K562 (cell line): ENCODE measurements around the gene CCDC85C. TPM values are rescaled to one million over a fixed set of nuclear protein-coding genes. Genes with fewer than 3 reads are reported as not detected.

Experiments used
- HEY1 ChIP-seq: fragments of 250-450 bp; sonication (Bioruptor Pico); IDR thresholded peaks from 2 replicates; pipeline ENCODE4 v1.5.0; 2020; ENCODE audit warnings: mild to moderate bottlenecking, moderate library complexity, borderline replicate concordance
- IFI16 ChIP-seq: fragments of 250-450 bp; sonication (Bioruptor Pico); IDR thresholded peaks from 2 replicates; pipeline ENCODE4 v2.1.2; 2022; ENCODE audit warnings: mild to moderate bottlenecking, inconsistent platforms
- TFAP4 ChIP-seq: sonication (generic); formaldehyde crosslinking; IDR thresholded peaks from 2 replicates; pipeline ENCODE4 v1.8.0; 2022; ENCODE audit warnings: missing genetic modification reagents, mild to moderate bottlenecking, moderate library complexity, borderline replicate concordance
- USF2 ChIP-seq: sonication (generic); formaldehyde crosslinking; IDR thresholded peaks from 2 replicates; pipeline ENCODE4 v1.5.0; 2020; ENCODE audit warnings: missing genetic modification reagents
- ZNF134 ChIP-seq: fragments of 250-450 bp; sonication (Bioruptor Pico); conservative IDR thresholded peaks from 2 replicates; pipeline ENCODE4 v1.4.0; 2020
- ZNF140 ChIP-seq: fragments of 250-450 bp; sonication (Bioruptor Pico); IDR thresholded peaks from 2 replicates; pipeline ENCODE4 v1.8.0; 2021; ENCODE audit warnings: moderate library complexity, mild to moderate bottlenecking, inconsistent platforms
- ZNF212 ChIP-seq: fragments of 450-650 bp; formaldehyde crosslinking; IDR thresholded peaks from 2 replicates; pipeline ENCODE4 v1.4.0; 2020; ENCODE audit warnings: mild to moderate bottlenecking
- ZNF696 ChIP-seq: fragments of 250-450 bp; sonication (Bioruptor Pico); conservative IDR thresholded peaks from 2 replicates; pipeline ENCODE4 v1.4.0; 2020; ENCODE audit warnings: mild to moderate bottlenecking, moderate library complexity
- ZNF780A ChIP-seq: fragments of 250-450 bp; sonication (Bioruptor Pico); IDR thresholded peaks from 2 replicates; pipeline ENCODE4 v1.5.0; 2021; ENCODE audit warnings: mild to moderate bottlenecking
- polyA plus RNA-seq, 8 experiments: library from polyadenylated mRNA; depleted of rRNA in 4 of 8; stranded (reverse) in 5 of 8; unstranded in 3 of 8; fragments of >200 nt; fragmentation: Nextera tagmentation in 2 of 8; fragmentation: Illumina TruSeq in 1 of 8; extraction: Ambion mirVana in 2 of 8; extraction: Trizol in 1 of 8; gene quantifications; 2 replicates each; pipeline versions ENCODE4 v1.2.1 to v1.2.3, GENCODE V29; 2011 to 2014; ENCODE audit warnings: inconsistent platforms in 1 of 8, missing spikeins in 1 of 8
- total RNA-seq, 7 experiments: library from RNA; depleted of rRNA in 6 of 7; stranded (reverse); fragments of >200 nt in 6 of 7; fragmentation: Illumina TruSeq in 2 of 7; extraction: Trizol in 2 of 7; gene quantifications; 2 replicates each; pipeline versions ENCODE4 v1.2.1 to v1.2.3, GENCODE V29; 2011 to 2021; ENCODE audit warnings: low replicate concordance in 1 of 7
- TF ChIP-seq, protein P1 (sequence below), 2 experiments: IDR thresholded peaks; 2 replicates each; pipeline ENCODE4 v1.6.1; 2011; ENCODE audit warnings: borderline replicate concordance in 1 of 2, control low read depth in 1 of 2, low read depth in 1 of 2, low read length in 1 of 2, mild to moderate bottlenecking in 1 of 2, mixed read lengths in 1 of 2, moderate library complexity in 1 of 2; ENCODE audit not compliant: insufficient read depth in 1 of 2, insufficient read length in 1 of 2, poor library complexity in 1 of 2, severe bottlenecking in 1 of 2; ENCODE audit errors: extremely low read depth in 1 of 2
- TF ChIP-seq, protein P2 (sequence below): fragments of 200-800 bp; sonication (Bioruptor generic); IDR thresholded peaks from 2 replicates; pipeline ENCODE4 v1.6.1; 2016; ENCODE audit warnings: missing genetic modification characterization, missing compliant biosample characterization
- TF ChIP-seq, protein P3 (sequence below): fragments of 250-450 bp; sonication (Bioruptor Pico); IDR thresholded peaks from 2 replicates; pipeline ENCODE4 v1.4.0; 2020

Gene CCDC85C
- total and polyA plus RNA-seq, 9 of the 15 experiments (the other 6 are each of a cell fraction or from before 2014, with no cell fraction given), result 0.18 to 22.0 (median 6.3) TPM

DNA sequence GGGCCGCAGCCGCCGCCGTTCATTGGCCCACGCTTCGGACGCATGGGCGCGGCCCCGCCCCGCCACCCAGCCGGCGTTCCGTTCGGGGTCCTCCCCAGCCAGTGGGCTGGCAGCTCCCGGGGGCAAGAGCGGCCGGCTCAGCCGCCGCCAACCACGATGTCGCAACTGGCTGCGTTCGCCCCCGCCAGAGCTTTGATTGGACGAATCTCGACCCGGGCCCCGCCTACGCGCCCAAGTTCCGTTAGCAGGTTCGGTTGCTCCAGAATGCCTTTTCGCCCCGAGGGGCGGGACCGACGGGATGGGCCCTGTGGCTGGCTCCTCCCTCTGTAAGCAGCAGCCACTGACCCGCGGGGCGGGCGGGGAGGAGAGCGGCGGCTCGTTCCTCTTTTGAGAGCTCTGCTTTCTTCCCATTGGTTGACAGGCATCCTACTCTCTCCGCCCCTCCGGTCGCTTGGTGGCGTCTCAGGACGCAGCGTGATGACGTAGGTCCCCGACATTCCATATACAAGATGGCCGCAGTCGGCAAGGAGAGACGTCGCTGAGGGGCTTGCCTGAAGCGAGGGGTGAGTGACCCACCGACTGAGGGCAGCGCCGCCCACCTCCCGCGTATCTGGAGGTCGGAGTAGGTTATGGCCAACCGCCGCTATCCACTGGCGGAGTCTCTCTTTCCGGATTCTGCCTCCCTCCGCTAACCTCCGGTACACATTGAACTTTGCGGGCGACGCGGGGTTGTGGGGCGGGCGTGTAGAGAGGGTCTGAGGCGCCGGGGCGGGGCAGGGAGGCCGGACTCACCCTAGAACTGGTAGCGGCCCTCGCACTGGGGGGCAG, 122.9 kb downstream of the CCDC85C start, which contains the start of gene CCNK (continued):
- TF ChIP-seq, protein P1, sequence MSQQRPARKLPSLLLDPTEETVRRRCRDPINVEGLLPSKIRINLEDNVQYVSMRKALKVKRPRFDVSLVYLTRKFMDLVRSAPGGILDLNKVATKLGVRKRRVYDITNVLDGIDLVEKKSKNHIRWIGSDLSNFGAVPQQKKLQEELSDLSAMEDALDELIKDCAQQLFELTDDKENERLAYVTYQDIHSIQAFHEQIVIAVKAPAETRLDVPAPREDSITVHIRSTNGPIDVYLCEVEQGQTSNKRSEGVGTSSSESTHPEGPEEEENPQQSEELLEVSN (IDR thresholded peaks at IDR 0.05; ENCODE audit: borderline replicate concordance in 1 of 2, extremely low read depth in 1 of 2, insufficient read depth in 1 of 2, insufficient read length in 1 of 2, low read depth in 1 of 2, low read length in 1 of 2, poor library complexity in 1 of 2, severe bottlenecking in 1 of 2), result peak in 1 of 2 experiments; percentile 2
- TF ChIP-seq TFAP4 (CRISPR knock-in tag), result peak; percentile 74
- no peak for TF ChIP-seq IFI16 (CRISPR knock-in tag)
- no peak for TF ChIP-seq USF2 (CRISPR knock-in tag)
- no peak for TF ChIP-seq ZNF134
- TF ChIP-seq ZNF696 (CRISPR knock-in tag), result no peak
- no peak for TF ChIP-seq ZNF780A
- TF ChIP-seq, protein P2, sequence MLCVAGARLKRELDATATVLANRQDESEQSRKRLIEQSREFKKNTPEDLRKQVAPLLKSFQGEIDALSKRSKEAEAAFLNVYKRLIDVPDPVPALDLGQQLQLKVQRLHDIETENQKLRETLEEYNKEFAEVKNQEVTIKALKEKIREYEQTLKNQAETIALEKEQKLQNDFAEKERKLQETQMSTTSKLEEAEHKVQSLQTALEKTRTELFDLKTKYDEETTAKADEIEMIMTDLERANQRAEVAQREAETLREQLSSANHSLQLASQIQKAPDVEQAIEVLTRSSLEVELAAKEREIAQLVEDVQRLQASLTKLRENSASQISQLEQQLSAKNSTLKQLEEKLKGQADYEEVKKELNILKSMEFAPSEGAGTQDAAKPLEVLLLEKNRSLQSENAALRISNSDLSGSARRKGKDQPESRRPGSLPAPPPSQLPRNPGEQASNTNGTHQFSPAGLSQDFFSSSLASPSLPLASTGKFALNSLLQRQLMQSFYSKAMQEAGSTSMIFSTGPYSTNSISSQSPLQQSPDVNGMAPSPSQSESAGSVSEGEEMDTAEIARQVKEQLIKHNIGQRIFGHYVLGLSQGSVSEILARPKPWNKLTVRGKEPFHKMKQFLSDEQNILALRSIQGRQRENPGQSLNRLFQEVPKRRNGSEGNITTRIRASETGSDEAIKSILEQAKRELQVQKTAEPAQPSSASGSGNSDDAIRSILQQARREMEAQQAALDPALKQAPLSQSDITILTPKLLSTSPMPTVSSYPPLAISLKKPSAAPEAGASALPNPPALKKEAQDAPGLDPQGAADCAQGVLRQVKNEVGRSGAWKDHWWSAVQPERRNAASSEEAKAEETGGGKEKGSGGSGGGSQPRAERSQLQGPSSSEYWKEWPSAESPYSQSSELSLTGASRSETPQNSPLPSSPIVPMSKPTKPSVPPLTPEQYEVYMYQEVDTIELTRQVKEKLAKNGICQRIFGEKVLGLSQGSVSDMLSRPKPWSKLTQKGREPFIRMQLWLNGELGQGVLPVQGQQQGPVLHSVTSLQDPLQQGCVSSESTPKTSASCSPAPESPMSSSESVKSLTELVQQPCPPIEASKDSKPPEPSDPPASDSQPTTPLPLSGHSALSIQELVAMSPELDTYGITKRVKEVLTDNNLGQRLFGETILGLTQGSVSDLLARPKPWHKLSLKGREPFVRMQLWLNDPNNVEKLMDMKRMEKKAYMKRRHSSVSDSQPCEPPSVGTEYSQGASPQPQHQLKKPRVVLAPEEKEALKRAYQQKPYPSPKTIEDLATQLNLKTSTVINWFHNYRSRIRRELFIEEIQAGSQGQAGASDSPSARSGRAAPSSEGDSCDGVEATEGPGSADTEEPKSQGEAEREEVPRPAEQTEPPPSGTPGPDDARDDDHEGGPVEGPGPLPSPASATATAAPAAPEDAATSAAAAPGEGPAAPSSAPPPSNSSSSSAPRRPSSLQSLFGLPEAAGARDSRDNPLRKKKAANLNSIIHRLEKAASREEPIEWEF (CRISPR knock-in tag), result no peak
- TF ChIP-seq HEY1 (CRISPR knock-in tag), result no peak
- TF ChIP-seq ZNF140 (CRISPR knock-in tag), result no peak
- no peak for TF ChIP-seq ZNF212 (CRISPR knock-in tag)
- TF ChIP-seq, protein P3, sequence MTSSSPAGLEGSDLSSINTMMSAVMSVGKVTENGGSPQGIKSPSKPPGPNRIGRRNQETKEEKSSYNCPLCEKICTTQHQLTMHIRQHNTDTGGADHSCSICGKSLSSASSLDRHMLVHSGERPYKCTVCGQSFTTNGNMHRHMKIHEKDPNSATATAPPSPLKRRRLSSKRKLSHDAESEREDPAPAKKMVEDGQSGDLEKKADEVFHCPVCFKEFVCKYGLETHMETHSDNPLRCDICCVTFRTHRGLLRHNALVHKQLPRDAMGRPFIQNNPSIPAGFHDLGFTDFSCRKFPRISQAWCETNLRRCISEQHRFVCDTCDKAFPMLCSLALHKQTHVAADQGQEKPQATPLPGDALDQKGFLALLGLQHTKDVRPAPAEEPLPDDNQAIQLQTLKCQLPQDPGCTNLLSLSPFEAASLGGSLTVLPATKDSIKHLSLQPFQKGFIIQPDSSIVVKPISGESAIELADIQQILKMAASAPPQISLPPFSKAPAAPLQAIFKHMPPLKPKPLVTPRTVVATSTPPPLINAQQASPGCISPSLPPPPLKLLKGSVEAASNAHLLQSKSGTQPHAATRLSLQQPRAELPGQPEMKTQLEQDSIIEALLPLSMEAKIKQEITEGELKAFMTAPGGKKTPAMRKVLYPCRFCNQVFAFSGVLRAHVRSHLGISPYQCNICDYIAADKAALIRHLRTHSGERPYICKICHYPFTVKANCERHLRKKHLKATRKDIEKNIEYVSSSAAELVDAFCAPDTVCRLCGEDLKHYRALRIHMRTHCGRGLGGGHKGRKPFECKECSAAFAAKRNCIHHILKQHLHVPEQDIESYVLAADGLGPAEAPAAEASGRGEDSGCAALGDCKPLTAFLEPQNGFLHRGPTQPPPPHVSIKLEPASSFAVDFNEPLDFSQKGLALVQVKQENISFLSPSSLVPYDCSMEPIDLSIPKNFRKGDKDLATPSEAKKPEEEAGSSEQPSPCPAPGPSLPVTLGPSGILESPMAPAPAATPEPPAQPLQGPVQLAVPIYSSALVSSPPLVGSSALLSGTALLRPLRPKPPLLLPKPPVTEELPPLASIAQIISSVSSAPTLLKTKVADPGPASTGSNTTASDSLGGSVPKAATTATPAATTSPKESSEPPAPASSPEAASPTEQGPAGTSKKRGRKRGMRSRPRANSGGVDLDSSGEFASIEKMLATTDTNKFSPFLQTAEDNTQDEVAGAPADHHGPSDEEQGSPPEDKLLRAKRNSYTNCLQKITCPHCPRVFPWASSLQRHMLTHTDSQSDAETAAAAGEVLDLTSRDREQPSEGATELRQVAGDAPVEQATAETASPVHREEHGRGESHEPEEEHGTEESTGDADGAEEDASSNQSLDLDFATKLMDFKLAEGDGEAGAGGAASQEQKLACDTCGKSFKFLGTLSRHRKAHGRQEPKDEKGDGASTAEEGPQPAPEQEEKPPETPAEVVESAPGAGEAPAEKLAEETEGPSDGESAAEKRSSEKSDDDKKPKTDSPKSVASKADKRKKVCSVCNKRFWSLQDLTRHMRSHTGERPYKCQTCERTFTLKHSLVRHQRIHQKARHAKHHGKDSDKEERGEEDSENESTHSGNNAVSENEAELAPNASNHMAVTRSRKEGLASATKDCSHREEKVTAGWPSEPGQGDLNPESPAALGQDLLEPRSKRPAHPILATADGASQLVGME (CRISPR knock-in tag), result no peak
